ENCODE results near the gene TNFRSF13B. TPM values are rescaled to one million over a fixed set of nuclear protein-coding genes. Genes with fewer than 3 reads are reported as not detected.

TNFRSF13B gene
- total and polyA plus RNA-seq, 2 donors (not counting 3 experiments of a cell fraction or from before 2014, with no cell fraction given), result not detected

DNA sequence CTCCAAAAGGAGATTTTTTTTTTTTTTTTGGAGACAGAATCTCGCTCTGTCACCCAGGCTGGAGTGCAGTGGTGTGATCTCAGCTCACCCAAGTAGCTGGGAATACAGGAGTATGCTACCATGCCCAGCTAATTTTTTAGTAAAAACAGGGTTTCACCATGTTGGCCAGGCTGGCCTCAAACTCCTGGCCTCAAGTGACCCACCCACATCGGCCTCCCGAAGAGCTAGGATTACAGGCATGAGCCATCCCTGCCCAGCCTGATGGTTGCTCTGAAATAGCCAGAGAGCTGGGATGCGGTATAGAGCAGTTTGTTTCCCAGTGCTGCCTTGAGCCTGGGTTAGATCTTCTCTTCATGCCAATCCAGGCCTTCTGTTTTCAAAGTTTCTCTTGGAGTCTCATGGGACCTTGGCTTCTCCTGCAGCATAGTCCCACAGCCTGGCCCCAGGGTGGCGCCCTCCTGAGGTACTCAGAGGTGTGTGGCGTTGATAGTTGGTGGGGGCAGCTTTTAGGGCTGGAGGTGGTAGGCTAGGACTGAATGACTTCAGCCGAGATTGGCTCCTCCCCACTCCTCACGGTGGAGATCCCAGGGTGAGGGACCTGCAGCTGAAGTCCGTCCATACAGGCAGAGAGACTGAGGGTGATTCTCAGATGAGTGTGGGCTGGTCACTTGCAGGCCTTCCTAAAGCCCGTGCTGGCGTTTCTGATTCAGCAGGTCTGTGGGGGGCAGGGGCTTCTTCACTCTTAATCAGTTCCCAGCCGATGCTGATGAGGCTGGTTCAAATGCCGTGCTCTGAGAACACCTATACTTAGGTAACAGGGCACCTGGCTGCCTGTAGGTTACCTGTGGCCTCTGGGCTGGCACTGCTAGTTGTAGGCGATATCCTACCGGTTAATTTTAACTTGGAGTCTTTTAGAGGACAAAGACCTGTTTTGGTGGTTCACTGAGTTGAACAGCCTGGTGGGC is 52.0 kb downstream of the TNFRSF13B start:
- FAIRE-seq (no peak), DNase-seq (ENCODE audit: low read depth, low spot score) (no peak)
- Histone ChIP-seq H3K9me3 (replicated peaks; ENCODE audit: control insufficient read depth, insufficient read depth, low read length) (no peaks in the 10 kb centered on the region), H3K79me2 (ENCODE audit: control insufficient read depth, insufficient read depth, low read length) (no peaks in the 10 kb centered on the region), H3K4me1 (ENCODE audit: control insufficient read depth, extremely low read depth, insufficient read depth, low read length) (no peaks in the 10 kb centered on the region), H3K9ac (replicated peaks; ENCODE audit: extremely low read depth, insufficient read depth, low read length) (no peak overlapping the region), H2AFZ (ENCODE audit: low read depth, low read length) (no peak overlapping the region), H3K9me1 (replicated peaks; ENCODE audit: control insufficient read depth, extremely low read depth, insufficient read depth, low read length) (no peaks in the 10 kb centered on the region), H3K36me3 (ENCODE audit: control insufficient read depth in 2 of 2, extremely low read depth in 1 of 2, insufficient read depth in 2 of 2, low read length in 2 of 2) (no peaks in the 10 kb centered on the region), H3K4me2 (ENCODE audit: insufficient read depth, low read length) (no peak overlapping the region), H3K27me3 (ENCODE audit: control insufficient read depth in 2 of 2, insufficient read depth in 2 of 2, low read length in 2 of 2) (peaks cover 2 to 3% of the 10 kb centered on the region in 2 experiments), H3K4me3 (replicated peaks in 1 of 3; ENCODE audit: insufficient read depth in 1 of 3, low read depth in 1 of 3, low read length in 3 of 3) (no peak overlapping the region), H3K27ac (ENCODE audit: insufficient read depth, low read depth, low read length) (no peak overlapping the region), H4K20me1 (replicated peaks; ENCODE audit: control insufficient read depth, extremely low read depth, insufficient read depth, low read length) (no peaks in the 10 kb centered on the region)
- BruUV-seq (replicated peaks), result no TSS peak
- POLR2A ChIA-PET, result no interaction called here
- TF ChIP-seq GATA2 (IDR thresholded peaks at IDR 0.05; ENCODE audit: insufficient read depth, insufficient read length, low read depth, low read length) (no peak), POLR2A (IDR thresholded peaks at IDR 0.05; ENCODE audit: low read depth, low read length) (no peak), EZH2 (IDR thresholded peaks at IDR 0.05; ENCODE audit: borderline replicate concordance, low read depth, low read length, severe bottlenecking) (no peak), CTCF (IDR thresholded peaks at IDR 0.05; ENCODE audit: extremely low read depth in 1 of 2, insufficient read depth in 1 of 2, low read depth in 1 of 2, low read length in 2 of 2) (no peak), JUN (IDR thresholded peaks at IDR 0.05; ENCODE audit: borderline replicate concordance, insufficient read depth, insufficient read length, low read depth) (no peak), MAX (IDR thresholded peaks at IDR 0.05; ENCODE audit: insufficient read depth, insufficient read length) (no peak), FOS (IDR thresholded peaks at IDR 0.05; ENCODE audit: borderline replicate concordance, insufficient read depth, low read length) (no peak), POLR2AphosphoS5 (IDR thresholded peaks at IDR 0.05; ENCODE audit: insufficient read depth, low read depth, low read length) (no peak), MYC (IDR thresholded peaks at IDR 0.05; ENCODE audit: low read depth, low read length) (no peak)
- CTCF ChIA-PET, result interaction anchor here (0.7 to 1.5 kb wide), 2 partner anchors 72 kb away, joined by 3 to 4 read pairs; no protein-coding TSS in a partner anchor
- dilution Hi-C loops (cut with MboI; ENCODE audit: extremely low pct_ligation_motif_present, low sequenced_read_pairs), result no loop called here
- intact Hi-C loops (cut with micrococcal nuclease), result no loop called here
